ENCODE measurements around the gene GOLGA8M.
"Not testable (repeated sequence)": the region's sequence is repeated elsewhere in the genome, so short reads cannot be mapped to it uniquely, and the experiment has no call there.

Gene GOLGA8M

DNA sequence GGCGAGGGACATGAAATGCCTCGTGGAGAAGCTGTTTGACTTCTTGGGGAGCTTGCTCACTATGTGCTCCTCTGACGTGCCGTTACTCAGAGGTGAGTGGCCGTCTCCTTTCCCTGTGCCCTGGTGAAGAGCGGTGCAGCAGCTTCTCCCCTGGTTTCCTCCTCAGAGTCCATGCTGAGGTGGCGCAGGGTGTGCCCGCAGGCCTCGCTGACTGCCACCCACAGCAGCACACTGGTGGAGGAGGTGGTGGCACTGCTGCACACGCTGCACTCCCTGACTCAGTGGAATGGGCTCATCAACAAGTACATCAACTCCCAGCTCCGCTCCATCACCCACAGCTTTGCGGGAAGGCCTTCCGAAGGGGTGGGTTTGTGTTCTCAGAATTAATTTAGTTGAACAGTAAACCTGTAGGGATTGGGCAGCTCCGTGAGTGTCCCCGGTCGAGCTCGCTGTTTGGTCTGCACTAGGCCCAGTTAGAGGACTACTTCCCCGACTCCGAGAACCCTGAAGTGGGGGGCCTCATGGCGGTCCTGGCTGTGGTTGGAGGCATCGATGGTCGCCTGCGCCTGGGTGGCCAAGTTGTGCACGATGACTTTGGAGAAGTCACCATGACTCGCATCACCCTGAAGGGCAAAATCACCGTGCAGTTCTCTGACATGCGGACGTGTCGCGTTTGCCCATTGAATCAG, 56.7 kb downstream of the GOLGA8M start:
- DNase-seq = not testable (repeated sequence)

DNA sequence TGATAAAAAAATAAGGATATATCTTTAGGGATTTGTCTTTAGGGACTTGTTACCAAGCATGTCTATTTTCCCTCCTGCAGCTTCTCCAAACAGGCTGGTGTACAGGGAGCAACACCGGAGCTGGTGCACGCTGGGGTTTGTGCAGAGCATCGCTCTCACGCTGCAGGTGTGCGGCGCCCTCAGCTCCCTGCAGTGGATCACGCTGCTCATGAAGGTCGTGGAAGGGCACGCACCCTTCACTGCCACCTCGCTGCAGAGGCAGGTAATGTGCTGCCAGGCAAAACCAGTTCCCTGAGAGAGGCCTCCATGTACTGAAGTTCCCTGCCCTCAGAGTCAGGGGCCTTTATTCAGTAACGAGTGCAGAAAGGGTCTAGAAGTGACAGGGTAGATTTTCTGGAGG, 58.0 kb downstream of the GOLGA8M start:
- not testable (repeated sequence) for DNase-seq

DNA sequence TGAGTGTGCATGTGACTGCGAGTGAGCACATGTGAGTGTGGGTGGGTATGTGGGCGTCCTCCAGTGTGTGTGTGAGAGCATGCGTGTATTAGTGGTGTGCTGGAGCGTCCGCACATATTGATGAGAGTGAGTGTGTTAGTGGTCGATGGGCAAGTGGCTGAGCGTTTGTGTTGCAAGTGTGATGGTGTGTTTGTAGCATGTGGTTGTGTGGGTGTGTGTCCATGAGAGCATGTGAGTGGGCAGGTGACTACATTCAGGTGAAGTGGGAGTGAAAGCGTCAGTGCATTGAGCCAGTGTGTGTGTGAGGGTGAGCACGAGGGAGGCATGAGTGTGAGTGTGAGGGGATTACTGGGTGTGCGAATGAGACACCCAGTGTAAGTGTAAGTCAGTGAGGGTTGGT, 59.7 kb downstream of the GOLGA8M start:
- not testable (repeated sequence) for DNase-seq
